Measurements from ENCODE around the gene FAM90A1. TPM values are rescaled to one million over a fixed set of nuclear protein-coding genes. Genes with fewer than 3 reads are reported as not detected.
"Not testable (repeated sequence)": the region's sequence is repeated elsewhere in the genome, so short reads cannot be mapped to it uniquely, and the experiment has no call there.

The FAM90A1 gene
- total RNA-seq, 3 donors from 2014 or later (not counting 1 experiment from before 2014, with no cell fraction given): 0.28 TPM; not detected in 2

GRCh38 chr12:8179989-8180585 is 47.3 kb downstream of the FAM90A1 start:
- peak overlapping the region; percentile 88 for H3K4me3 Mint-ChIP-seq
- 1% methylated on average over 37 of the region's 43 CpGs for WGBS (ENCODE audit: insufficient coverage)
- Histone ChIP-seq H3K27ac (ENCODE audit: low read length) (peak overlapping the region; percentile 79), H3K4me3 (ENCODE audit: low read length) (peak overlapping the region; percentile 68)
- H3K9me3 Mint-ChIP-seq; H3K9me3 ChIP-seq (ENCODE audit: control insufficient read depth, insufficient read depth, low read length); H3K36me3 ChIP-seq (ENCODE audit: control insufficient read depth, insufficient read depth, low read length); H3K36me3 Mint-ChIP-seq; intact Hi-C loops (cut with micrococcal nuclease); H3K27me3 ChIP-seq (ENCODE audit: control insufficient read depth, insufficient read depth, low read length); H3K4me1 ChIP-seq (ENCODE audit: control insufficient read depth, insufficient read depth, low read length): not testable (repeated sequence)
- ATAC-seq: peak; percentile 72 to 100 (median 87)
- H3K4me1 Mint-ChIP-seq: peaks cover 10 to 19% of the 10 kb centered on the region in 2 donors
- peak overlapping the region; percentile 82 to 90 for H3K27ac Mint-ChIP-seq
- H3K27me3 Mint-ChIP-seq (ENCODE audit: low read depth in 2 of 2): peaks cover 3 to 13% of the 10 kb centered on the region in 2 donors
- DNase-seq: peak; percentile 74 to 76
- TF ChIP-seq CTCF (IDR thresholded peaks at IDR 0.05): peak; percentile 73

- not testable (repeated sequence) for H3K27ac Mint-ChIP-seq
- no CpG with 5 or more reads among the region's 2 CpGs for WGBS (ENCODE audit: insufficient coverage)
These were observed 54.5 kb downstream of the FAM90A1 start for GRCh38 chr12:8172911-8173310.

More at GRCh38 chr12:8172911-8173310, 54.5 kb downstream of the FAM90A1 start:
- H3K4me3 ChIP-seq (ENCODE audit: low read length); intact Hi-C loops (cut with micrococcal nuclease); H3K4me3 Mint-ChIP-seq; H3K27ac ChIP-seq (ENCODE audit: low read length); H3K4me1 ChIP-seq (ENCODE audit: control insufficient read depth, insufficient read depth, low read length); H3K36me3 Mint-ChIP-seq; H3K9me3 ChIP-seq (ENCODE audit: control insufficient read depth, insufficient read depth, low read length); DNase-seq; H3K36me3 ChIP-seq (ENCODE audit: control insufficient read depth, insufficient read depth, low read length); H3K4me1 Mint-ChIP-seq; ATAC-seq; H3K9me3 Mint-ChIP-seq; H3K27me3 ChIP-seq (ENCODE audit: control insufficient read depth, insufficient read depth, low read length): not testable (repeated sequence)
- H3K27me3 Mint-ChIP-seq (ENCODE audit: low read depth in 2 of 2): peaks cover 5 to 13% of the 10 kb centered on the region in 2 donors

Other genes starting within 250 kb of the FAM90A1 start
- gene FOXJ2, start 194.9 kb downstream of the FAM90A1 start, total RNA-seq: 10 to 100 TPM; 27.8 to 28.5 (median 28.4) TPM
- gene C3AR1, start 161.3 kb downstream of the FAM90A1 start, total RNA-seq: 10 to 100 TPM in 2 of 3 donors, 1 to 10 TPM in 1; 9.5 to 16.9 (median 13.0) TPM
- gene NECAP1, start 145.3 kb downstream of the FAM90A1 start, total RNA-seq: 100 to 1,000 TPM; 100 to 122 (median 115) TPM
- 1 to 10 TPM; 1.6 to 6.9 (median 1.7) TPM for gene CLEC4A, start 104.0 kb downstream of the FAM90A1 start, total RNA-seq
- gene ZNF705A, start 70.6 kb downstream of the FAM90A1 start, total RNA-seq: not detected
- not detected for gene CLEC6A, start 228.3 kb upstream of the FAM90A1 start, total RNA-seq

Data from natural killer cell (primary cell).